ENCODE data around the gene FBXO22.
"Not testable (repeated sequence)": the region's sequence is repeated elsewhere in the genome, so short reads cannot be mapped to it uniquely, and the experiment has no call there.

FBXO22 gene

DNA sequence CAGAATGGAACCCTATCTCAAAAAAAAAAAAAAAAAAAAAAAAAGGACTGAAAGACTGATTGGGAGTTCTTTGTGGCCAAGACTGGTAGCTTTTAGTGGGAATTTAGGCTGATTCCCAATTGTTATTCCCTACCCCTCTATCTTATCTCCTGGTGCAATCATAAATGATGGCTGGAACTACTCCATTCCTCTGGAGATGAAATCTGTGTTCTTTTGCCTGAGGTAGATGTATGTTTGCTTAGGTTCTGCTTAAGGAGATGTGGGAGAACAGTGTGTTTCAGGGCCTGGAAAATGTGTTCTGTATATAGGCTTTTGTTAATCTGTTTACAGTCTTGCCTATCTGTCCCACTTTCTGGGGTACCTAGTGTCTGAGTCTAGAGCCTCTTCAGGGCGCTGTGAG is 40.9 kb upstream of the FBXO22 start:
- peaks cover 16% of the 10 kb centered on the region; the same call in 1 of the 2 replicates for H3K36me3 ChIP-seq (ENCODE audit: insufficient read depth, low read length)
- no peaks in the 10 kb centered on the region for H3K27me3 ChIP-seq (ENCODE audit: insufficient read depth, low read length)
- H3K9ac ChIP-seq (ENCODE audit: low read length), result no peak overlapping the region
- no peak overlapping the region for H3K4me2 ChIP-seq (ENCODE audit: low read length)
- H3F3A ChIP-seq (ENCODE audit: insufficient read depth, low read length), result no peaks in the 10 kb centered on the region
- TF ChIP-seq EZH2 (IDR thresholded peaks at IDR 0.05; ENCODE audit: borderline replicate concordance, low read length), result no peak
- TF ChIP-seq, protein P1, sequence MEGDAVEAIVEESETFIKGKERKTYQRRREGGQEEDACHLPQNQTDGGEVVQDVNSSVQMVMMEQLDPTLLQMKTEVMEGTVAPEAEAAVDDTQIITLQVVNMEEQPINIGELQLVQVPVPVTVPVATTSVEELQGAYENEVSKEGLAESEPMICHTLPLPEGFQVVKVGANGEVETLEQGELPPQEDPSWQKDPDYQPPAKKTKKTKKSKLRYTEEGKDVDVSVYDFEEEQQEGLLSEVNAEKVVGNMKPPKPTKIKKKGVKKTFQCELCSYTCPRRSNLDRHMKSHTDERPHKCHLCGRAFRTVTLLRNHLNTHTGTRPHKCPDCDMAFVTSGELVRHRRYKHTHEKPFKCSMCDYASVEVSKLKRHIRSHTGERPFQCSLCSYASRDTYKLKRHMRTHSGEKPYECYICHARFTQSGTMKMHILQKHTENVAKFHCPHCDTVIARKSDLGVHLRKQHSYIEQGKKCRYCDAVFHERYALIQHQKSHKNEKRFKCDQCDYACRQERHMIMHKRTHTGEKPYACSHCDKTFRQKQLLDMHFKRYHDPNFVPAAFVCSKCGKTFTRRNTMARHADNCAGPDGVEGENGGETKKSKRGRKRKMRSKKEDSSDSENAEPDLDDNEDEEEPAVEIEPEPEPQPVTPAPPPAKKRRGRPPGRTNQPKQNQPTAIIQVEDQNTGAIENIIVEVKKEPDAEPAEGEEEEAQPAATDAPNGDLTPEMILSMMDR (IDR thresholded peaks at IDR 0.05; ENCODE audit: low read length), result no peak
- H3K79me2 ChIP-seq (ENCODE audit: insufficient read depth, low read length), result no peaks in the 10 kb centered on the region
- H2AFZ ChIP-seq (ENCODE audit: low read length), result no peak overlapping the region
- H3K9me2 ChIP-seq (ENCODE audit: low read depth, low read length), result no peaks in the 10 kb centered on the region
- H4K20me1 ChIP-seq (ENCODE audit: insufficient read depth, low read length), result no peaks in the 10 kb centered on the region
- peaks cover 14% of the 10 kb centered on the region for H3K4me1 ChIP-seq (ENCODE audit: insufficient read depth, low read length, severe bottlenecking)
- H3K4me3 ChIP-seq (ENCODE audit: low read depth, low read length, poor library complexity, severe bottlenecking), result no peak overlapping the region
- H3K9me3 ChIP-seq (ENCODE audit: low read length), result no peaks in the 10 kb centered on the region
- H3K27ac ChIP-seq (ENCODE audit: low read depth, low read length, poor library complexity, severe bottlenecking), result no peak overlapping the region

GRCh38 chr15:75864213-75865059 is 39.2 kb upstream of the FBXO22 start:
- Histone ChIP-seq H3K9me3 (ENCODE audit: low read length) (no peaks in the 10 kb centered on the region), H3K4me2 (ENCODE audit: low read length) (no peak overlapping the region), H3K9me2 (ENCODE audit: low read depth, low read length) (no peaks in the 10 kb centered on the region), H3K36me3 (ENCODE audit: insufficient read depth, low read length) (peaks cover 22% of the 10 kb centered on the region), H3F3A (ENCODE audit: insufficient read depth, low read length) (no peaks in the 10 kb centered on the region), H3K9ac (ENCODE audit: low read length) (no peak overlapping the region), H3K4me3 (ENCODE audit: low read depth, low read length, poor library complexity, severe bottlenecking) (no peak overlapping the region), H2AFZ (ENCODE audit: low read length) (no peak overlapping the region), H3K4me1 (ENCODE audit: insufficient read depth, low read length, severe bottlenecking) (peaks cover 29% of the 10 kb centered on the region), H4K20me1 (ENCODE audit: insufficient read depth, low read length) (no peaks in the 10 kb centered on the region), H3K27me3 (ENCODE audit: insufficient read depth, low read length) (no peaks in the 10 kb centered on the region), H3K27ac (ENCODE audit: low read depth, low read length, poor library complexity, severe bottlenecking) (no peak overlapping the region), H3K79me2 (ENCODE audit: insufficient read depth, low read length) (no peaks in the 10 kb centered on the region)
- TF ChIP-seq EZH2 (IDR thresholded peaks at IDR 0.05; ENCODE audit: borderline replicate concordance, low read length), result no peak
- TF ChIP-seq, protein P1 (IDR thresholded peaks at IDR 0.05; ENCODE audit: low read length), result no peak

DNA sequence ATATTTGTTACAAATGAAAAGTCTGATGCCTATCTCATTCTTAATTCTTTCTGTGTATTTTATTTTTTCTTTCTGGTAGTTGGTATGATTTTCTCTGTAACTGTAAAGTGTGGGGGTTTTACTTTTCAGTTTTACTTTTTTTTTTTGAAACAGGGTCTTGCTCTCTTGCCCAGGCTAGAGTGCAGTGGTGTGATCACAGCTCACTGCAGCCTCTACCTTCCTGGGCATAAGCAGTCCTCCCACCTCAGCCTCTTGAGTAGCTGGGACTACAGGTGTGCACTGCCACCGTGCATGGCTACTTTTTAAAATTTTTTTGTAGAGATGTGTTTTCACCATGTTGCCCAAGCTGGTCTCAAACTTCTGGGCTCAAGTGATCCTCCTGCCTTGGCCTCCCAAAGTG is 37.6 kb upstream of the FBXO22 start:
- not testable (repeated sequence) for H3K79me2 ChIP-seq (ENCODE audit: insufficient read depth, low read length); H3F3A ChIP-seq (ENCODE audit: insufficient read depth, low read length); H3K27ac ChIP-seq (ENCODE audit: low read depth, low read length, poor library complexity, severe bottlenecking); H3K4me2 ChIP-seq (ENCODE audit: low read length); H3K9ac ChIP-seq (ENCODE audit: low read length); H3K4me3 ChIP-seq (ENCODE audit: low read depth, low read length, poor library complexity, severe bottlenecking); H2AFZ ChIP-seq (ENCODE audit: low read length); H3K9me3 ChIP-seq (ENCODE audit: low read length); H3K27me3 ChIP-seq (ENCODE audit: insufficient read depth, low read length); H3K9me2 ChIP-seq (ENCODE audit: low read depth, low read length); H4K20me1 ChIP-seq (ENCODE audit: insufficient read depth, low read length)
- Histone ChIP-seq H3K36me3 (ENCODE audit: insufficient read depth, low read length) (peaks cover 13% of the 10 kb centered on the region), H3K4me1 (ENCODE audit: insufficient read depth, low read length, severe bottlenecking) (peaks cover 29% of the 10 kb centered on the region)

GRCh38 chr15:75866916-75867315 is 36.8 kb upstream of the FBXO22 start:
- Histone ChIP-seq H3K4me2 (ENCODE audit: low read length) (peak overlapping the region; percentile 40; the same call in 1 of the 2 replicates), H3K4me1 (ENCODE audit: insufficient read depth, low read length, severe bottlenecking) (peaks cover 29% of the 10 kb centered on the region)

More at GRCh38 chr15:75866916-75867315, 36.8 kb upstream of the FBXO22 start:
- H4K20me1 ChIP-seq (ENCODE audit: insufficient read depth, low read length), result no peaks in the 10 kb centered on the region
- no peaks in the 10 kb centered on the region for H3F3A ChIP-seq (ENCODE audit: insufficient read depth, low read length)
- peak overlapping the region; percentile 65 for H3K27ac ChIP-seq (ENCODE audit: low read depth, low read length, poor library complexity, severe bottlenecking)
- no peaks in the 10 kb centered on the region for H3K9me3 ChIP-seq (ENCODE audit: low read length)
- no peaks in the 10 kb centered on the region for H3K79me2 ChIP-seq (ENCODE audit: insufficient read depth, low read length)
- H3K27me3 ChIP-seq (ENCODE audit: insufficient read depth, low read length), result no peaks in the 10 kb centered on the region
- no peak overlapping the region for H2AFZ ChIP-seq (ENCODE audit: low read length)
- no peak overlapping the region; the same call in 1 of the 2 replicates for H3K9ac ChIP-seq (ENCODE audit: low read length)
- H3K36me3 ChIP-seq (ENCODE audit: insufficient read depth, low read length), result peaks cover 10% of the 10 kb centered on the region
- no peaks in the 10 kb centered on the region for H3K9me2 ChIP-seq (ENCODE audit: low read depth, low read length)
- TF ChIP-seq EZH2 (IDR thresholded peaks at IDR 0.05; ENCODE audit: borderline replicate concordance, low read length), result no peak
- TF ChIP-seq, protein P1 (IDR thresholded peaks at IDR 0.05; ENCODE audit: low read length), result no peak
- no peak overlapping the region for H3K4me3 ChIP-seq (ENCODE audit: low read depth, low read length, poor library complexity, severe bottlenecking)

Measured in OCI-LY1 (cell line).